Astrocyte of the spinal cord (primary cell): ENCODE results near the gene PPA2.

Experiments used
- DNase-seq: peaks from one replicate; pipeline ENCODE4 v3.0.0; 2011; ENCODE audit warnings: low read depth, low spot score
- H3K4me3 ChIP-seq: 2 replicates; pipeline ENCODE4 v1.5.1; 2011; ENCODE audit warnings: low read depth, mild to moderate bottlenecking, low read length, moderate library complexity
- CTCF ChIP-seq: IDR thresholded peaks from 2 replicates; pipeline ENCODE4 v1.5.1; 2012; ENCODE audit warnings: low read depth, mild to moderate bottlenecking, low read length, inconsistent platforms
- in situ Hi-C: cut with HindIII; loops from 2 replicates; pipeline ENCODE4 v1.10.0; 2017; ENCODE audit warnings: low sequenced_read_pairs

The PPA2 gene

GRCh38 chr4:105374071-105374470 is 99.8 kb downstream of the PPA2 start:
- in situ Hi-C loops: no loop called here
- H3K4me3 ChIP-seq: no peak overlapping the region
- no peak for DNase-seq
- TF ChIP-seq CTCF: no peak

GRCh38 chr4:105373324-105373723 is 100.5 kb downstream of the PPA2 start:
- TF ChIP-seq CTCF: no peak
- in situ Hi-C loops: no loop called here
- no peak overlapping the region for H3K4me3 ChIP-seq
- no peak for DNase-seq

GRCh38 chr4:105369988-105370387 is 103.9 kb downstream of the PPA2 start:
- no peak for DNase-seq
- TF ChIP-seq CTCF: no peak
- H3K4me3 ChIP-seq: no peak overlapping the region
- in situ Hi-C loops: no loop called here

GRCh38 chr4:105361053-105361452 is 112.8 kb downstream of the PPA2 start:
- in situ Hi-C loops: no loop called here
- DNase-seq: no peak
- no peak overlapping the region for H3K4me3 ChIP-seq
- no peak for TF ChIP-seq CTCF

- TF ChIP-seq CTCF: no peak
- H3K4me3 ChIP-seq: no peak overlapping the region
- in situ Hi-C loops: no loop called here
- no peak for DNase-seq
Measured at GRCh38 chr4:105357258-105357980, 116.4 kb downstream of the PPA2 start.

- no peak for DNase-seq
- H3K4me3 ChIP-seq: no peak overlapping the region
- no peak for TF ChIP-seq CTCF
- in situ Hi-C loops: no loop called here
Measured at GRCh38 chr4:105356194-105356593, 117.7 kb downstream of the PPA2 start.
